AG09309 (cell line): ENCODE data around the gene B4GALNT4.

Source experiments
- DNase-seq: peaks from one replicate; pipeline ENCODE4 v3.0.0-alpha.2; 2010; ENCODE audit warnings: low read depth
- H3K4me3 ChIP-seq: 2 replicates; pipeline ENCODE4 v1.5.1; 2011; ENCODE audit warnings: mild to moderate bottlenecking, low read depth, low read length, moderate library complexity; ENCODE audit not compliant: control insufficient read depth
- CTCF ChIP-seq: IDR thresholded peaks from 2 replicates; pipeline ENCODE4 v1.5.1; 2011; ENCODE audit warnings: mild to moderate bottlenecking, low read depth, low read length, inconsistent platforms; ENCODE audit not compliant: insufficient read depth, control insufficient read depth; ENCODE audit errors: missing control alignments

The B4GALNT4 gene

GRCh38 chr11:412641-413119 lies 43.4 kb downstream of the B4GALNT4 start:
- DNase-seq = no peak
- no peak for TF ChIP-seq CTCF
- no peak overlapping the region for H3K4me3 ChIP-seq

- TF ChIP-seq CTCF = no peak
- no peak overlapping the region for H3K4me3 ChIP-seq
- DNase-seq = no peak
Measured at GRCh38 chr11:413120-414081, 44.1 kb downstream of the B4GALNT4 start.

- no peak overlapping the region for H3K4me3 ChIP-seq
- DNase-seq = no peak
- TF ChIP-seq CTCF = no peak
Measured at GRCh38 chr11:414318-414857, 45.1 kb downstream of the B4GALNT4 start.

GRCh38 chr11:415640-416041 lies 46.3 kb downstream of the B4GALNT4 start:
- H3K4me3 ChIP-seq = no peak overlapping the region
- TF ChIP-seq CTCF = no peak
- DNase-seq = no peak

GRCh38 chr11:416051-416756 lies 46.9 kb downstream of the B4GALNT4 start:
- no peak for DNase-seq
- H3K4me3 ChIP-seq = peak overlapping the region; percentile 57
- TF ChIP-seq CTCF = no peak

GRCh38 chr11:416757-417621 lies 47.7 kb downstream of the B4GALNT4 start:
- no peak for TF ChIP-seq CTCF
- DNase-seq = no peak
- peak overlapping the region; percentile 57 for H3K4me3 ChIP-seq
